Activated CD8-positive, alpha-beta memory T cell treated with anti-CD3 and anti-CD28 coated beads for 4 hours (primary cell): ENCODE measurements around the gene COPG2.

Experiments
- DNase-seq, 2 donors: peaks; one replicate each; pipeline ENCODE4 v3.0.0-alpha.2; 2020; ENCODE audit warnings: low read depth in 2 of 2

The COPG2 gene

DNA sequence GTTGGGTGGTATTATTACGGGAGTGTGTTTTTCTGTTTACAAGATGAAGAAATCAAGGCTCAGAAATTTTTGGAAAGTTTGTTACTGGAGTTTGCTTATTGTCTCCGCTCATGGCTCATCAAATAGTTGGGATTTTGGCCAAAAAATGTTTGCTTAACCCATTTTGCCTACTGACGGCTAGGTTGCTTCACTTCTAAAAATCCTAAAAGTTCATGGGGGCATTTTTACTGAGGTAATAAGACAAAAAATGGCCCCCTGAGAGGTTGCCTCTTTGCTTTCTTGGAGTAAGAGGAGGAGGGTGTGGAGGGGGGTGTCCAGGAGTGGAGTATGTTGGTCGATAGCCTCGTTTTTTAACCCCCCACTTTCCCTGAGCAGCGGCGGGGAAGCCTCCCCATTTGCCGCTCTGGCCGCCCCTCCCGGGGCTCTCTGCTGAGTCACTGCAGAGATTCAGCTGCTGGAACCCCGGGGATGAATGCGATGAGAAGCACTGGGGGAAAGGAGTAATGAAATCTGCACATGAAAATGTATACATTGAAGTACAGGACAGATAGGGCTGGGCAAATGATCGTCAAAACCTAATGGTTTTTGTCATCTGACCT, 175.2 kb downstream of the COPG2 start:
- DNase-seq = no peak

DNA sequence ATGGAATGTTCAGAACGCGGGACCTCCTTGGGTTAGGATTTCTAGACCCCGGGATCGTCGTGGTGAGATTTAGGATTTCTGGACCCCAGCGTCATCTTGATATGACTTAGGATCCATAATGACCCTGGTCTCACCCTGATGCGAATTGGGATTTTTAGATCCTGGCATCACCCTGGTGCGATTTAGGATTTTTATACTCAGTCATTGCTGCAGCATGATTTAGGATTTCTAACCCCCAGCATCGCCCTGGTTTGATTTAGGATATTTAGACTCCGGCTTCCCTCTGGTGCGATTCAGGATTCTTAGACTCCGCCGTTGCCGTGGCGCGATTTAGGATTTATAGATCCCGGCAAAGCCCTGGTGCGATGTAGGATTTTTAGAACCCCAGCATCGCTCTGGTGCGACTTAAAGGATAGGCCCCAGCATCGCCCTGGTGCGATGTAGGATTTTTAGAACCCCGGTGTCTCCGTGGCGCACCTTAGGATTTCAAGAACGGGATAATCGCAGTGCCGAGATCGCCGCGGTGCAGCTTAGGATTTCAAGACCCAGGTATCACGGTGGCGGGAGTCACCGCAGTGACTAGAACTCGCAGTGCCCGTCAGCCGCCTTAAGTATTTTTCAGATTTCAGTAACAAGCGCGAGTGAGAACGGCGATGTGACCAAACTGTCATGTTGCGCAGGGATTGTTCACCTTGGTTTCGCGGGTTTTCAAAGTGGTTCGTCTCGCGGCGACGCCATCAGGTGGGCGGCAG, 175.8 kb downstream of the COPG2 start:
- no peak for DNase-seq

DNA sequence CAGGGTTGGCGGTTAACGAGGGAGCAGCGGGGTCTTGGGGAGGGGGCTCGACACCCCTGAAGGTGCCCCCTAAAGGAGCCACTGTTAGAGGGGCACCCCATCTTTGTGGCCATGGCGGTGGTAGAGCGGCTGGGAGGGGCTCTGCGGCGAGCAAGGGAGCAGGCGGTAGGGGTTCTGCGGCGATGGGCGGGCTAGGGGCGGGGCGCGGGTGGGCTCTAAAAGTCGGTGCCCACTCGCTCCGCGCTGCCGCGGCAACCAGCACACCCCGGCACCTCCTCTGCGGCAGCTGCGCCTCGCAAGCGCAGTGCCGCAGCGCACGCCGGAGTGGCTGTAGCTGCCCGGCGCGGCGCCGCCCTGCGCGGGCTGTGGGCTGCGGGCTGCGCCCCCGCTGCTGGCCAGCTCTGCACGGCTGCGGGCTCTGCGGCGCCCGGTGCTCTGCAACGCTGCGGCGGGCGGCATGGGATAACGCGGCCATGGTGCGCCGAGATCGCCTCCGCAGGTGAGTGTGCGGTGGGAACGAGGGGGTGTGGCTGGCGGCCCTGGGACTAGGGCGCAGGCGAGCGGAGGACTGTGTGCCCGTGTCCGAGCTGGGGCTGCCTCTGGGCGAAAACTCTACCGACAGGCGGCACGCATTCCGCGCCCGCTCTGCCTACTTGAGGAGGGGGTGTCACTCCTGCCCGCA, 176.6 kb downstream of the COPG2 start, which contains the start of gene MEST:
MEST (plus strand) TSS at position 245 of the 682 bp plus-strand sequence; CDS start at position 474, 229 bp downstream.
- DNase-seq = no peak

DNA sequence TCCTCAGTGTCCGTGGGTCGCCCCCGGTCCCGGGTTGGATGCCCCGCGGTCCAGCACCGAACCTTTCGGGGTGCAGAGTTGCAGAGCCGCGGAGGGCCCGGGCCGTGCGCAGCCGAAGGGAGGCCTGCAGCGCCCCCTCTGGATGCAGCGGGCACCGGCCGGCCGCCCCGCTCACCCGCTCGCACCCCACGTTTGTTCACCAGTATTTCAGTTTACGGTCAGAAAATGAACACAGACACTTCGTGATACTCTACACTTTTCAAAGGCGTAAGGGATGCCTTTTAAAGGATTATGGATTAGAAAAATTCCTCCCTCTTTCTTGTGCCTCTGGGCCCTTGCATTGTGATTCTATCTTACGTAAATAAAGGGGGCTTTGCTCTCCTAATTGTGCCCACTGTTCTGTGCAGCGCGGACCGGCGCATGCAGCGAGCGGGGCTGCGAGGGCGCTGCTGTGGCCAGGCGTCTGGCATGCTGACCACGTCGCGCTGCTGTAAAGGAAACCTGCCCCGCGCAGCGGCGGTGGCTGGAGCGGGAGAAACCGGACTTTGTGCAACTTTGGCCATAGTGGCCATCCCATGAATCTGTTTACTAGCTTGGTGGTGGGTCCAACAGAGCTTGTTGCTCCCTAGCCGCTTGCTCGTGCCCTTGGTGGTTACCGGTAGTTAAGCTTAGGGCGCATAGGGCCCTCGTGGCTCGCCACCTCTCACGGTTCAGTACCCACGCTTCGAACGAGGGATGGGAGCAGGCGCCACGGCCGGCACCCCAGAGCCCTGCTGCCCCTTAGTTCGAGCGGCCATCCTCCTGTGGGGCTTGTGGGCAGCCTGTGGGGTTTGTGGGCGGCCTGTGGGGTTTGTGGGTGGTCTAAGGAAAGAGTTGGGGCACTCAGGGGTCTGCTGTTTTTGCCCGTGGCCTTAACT, 177.4 kb downstream of the COPG2 start:
- no peak for DNase-seq

DNA sequence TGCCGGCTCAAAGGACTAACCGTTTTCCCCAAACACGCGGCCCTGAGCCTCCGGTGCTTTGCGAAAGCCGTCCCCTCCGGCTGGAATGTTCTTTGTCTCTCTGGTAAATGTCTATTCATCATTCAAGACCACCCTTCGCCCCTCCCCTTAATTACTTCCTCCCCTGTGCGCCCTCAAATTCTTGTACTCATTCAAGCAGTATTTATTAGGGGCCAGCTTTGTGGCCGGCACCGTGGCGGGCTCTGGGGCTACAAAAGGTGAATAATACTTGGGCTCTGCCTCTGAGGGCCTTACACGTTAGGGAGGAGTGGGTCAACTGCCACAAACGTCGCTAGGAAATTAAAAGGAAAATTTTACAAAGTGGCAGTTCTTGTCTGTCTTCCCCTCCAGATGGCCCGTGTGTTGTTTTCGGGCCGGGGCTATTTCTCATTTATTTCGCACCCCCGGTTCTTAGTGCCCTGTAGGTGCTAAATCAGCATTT, 178.2 kb downstream of the COPG2 start:
- no peak for DNase-seq

DNA sequence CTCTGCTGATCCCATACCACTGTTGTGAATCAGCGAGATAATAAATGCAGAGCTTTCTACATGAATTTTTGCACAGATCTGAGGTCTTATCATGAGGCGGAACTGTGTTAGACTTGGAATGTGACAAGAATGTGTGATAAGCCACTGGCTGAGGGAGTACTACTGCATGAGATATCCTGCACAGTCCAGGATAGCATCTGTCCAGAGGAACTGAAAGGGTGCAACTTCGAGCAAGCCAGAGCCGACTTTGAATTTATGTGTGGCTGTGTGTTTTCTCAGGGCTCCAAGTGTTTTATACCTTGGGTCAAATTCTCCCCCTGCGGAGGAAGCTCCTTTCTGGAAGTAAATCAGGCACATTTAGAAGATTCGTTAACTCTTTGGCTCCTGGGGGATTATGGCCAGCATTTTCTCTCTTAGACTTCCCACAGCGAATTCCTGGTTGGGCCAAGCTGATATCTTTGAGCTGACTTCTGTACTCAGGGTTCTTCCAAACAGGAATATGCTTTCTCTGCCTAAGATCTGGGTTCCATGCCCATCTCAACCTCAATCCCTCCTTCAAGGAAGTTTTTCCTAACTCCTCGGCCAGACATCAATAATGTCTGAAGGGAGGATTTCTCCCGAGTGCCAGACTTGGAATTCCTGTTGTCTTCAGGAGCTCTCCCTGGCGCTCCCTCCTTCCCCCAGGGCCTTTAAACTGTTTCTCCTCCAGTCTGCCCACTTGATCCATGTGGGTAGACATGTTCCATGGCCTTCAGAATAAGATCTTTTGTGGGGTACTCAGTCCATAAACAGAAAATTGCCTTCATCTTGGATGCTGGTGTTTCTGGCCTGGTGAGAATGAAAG, 179.2 kb downstream of the COPG2 start:
- DNase-seq = no peak

DNA sequence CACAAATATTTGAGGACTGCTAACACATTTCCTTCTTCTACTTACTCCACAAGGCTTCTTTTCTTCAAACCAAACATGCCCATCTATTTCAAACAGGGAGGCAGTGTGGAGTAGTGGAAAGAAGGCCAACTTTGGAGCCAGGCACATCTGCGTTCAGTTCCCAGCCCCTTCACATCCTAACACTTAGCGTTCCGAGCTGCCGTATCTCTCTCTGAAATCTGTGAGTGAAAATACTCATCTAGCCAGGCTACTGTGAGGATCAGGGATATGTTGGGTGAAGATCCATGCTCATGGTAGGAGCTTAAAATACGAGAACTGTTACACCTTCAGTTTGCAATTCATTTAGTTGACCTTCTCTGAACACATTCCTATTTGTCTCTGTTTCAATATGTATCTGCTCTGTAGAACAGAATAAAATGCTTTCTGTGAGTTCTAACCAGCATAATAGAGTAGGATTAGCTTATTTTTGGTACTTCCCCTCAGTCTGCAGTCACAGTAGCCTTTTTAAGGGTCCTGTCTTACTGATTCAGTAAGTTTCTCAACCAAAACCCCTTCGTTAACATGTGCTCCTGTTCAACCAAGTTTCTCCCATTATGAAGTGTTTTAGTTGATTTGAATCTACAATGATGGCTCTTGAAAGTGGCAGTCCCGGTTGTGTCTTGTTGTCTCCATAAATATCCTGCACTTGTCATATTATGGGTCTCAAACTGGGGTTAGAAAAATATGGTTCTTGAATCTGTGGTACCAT, 180.0 kb downstream of the COPG2 start:
- no peak for DNase-seq

DNA sequence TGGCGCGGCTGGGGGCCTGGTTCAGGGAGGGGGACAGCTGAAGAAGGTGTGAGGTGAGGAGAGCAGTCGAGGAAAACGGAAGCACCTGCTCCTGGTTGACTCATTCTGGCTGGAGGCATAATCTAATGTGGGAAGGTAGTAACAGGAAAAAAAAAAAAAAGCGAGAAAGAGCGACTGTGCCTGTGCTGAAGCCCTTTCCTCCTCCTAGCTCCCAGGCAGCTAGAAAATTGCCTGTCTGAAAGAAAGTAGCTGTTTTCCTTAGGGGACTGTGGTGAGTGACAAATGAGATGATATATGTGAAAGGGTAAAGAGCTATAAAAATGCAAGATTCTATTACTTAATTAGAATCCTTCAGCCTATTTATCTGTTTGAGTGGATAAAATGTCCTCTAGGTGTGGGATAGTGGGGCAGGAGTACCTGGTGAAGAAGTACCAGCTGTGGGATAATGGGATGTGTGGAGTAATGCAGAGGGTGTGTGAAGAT, 181.6 kb downstream of the COPG2 start:
- DNase-seq = no peak

DNA sequence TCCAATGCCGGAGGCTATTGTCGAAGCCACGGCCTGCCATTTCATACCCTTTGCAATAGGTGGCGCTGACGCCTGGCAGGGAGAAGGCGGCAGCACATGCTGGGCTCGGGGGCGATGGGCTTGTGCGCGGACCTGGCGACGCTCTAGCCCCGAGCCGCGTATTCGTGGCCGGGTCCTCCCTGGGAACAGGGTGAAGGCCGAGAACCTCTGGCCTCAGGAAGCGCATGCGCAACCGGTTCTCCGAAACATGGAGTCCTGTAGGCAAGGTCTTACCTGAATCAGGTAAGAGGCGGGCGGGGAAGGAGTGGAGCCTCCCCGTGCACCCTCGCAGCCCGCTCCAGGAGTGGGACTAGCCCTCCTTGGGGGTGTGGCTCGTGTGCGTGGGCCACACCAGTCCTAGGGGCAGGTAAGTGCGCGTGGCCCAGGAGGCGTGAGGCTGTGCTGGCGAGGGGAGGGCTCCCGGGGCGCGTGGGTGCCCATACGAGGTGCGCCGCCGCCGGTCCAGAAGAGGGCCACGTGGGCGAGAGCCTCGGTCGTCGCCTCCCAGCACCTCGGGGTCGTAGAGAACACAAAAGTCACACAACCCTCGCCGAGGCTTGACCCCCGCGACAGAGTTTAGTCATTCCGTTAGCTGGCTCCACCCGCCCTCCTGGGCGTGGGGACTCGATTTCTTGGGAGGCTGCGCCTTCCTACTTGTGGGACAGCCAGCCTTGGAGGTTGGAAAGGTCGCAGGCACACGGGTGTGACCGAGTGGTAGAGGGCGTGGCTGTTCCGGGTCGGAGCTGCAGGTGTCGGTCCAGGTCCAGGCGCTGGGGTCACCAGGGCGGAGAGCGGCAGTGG, 182.2 kb downstream of the COPG2 start:
- peak; percentile 32 to 35 for DNase-seq

DNA sequence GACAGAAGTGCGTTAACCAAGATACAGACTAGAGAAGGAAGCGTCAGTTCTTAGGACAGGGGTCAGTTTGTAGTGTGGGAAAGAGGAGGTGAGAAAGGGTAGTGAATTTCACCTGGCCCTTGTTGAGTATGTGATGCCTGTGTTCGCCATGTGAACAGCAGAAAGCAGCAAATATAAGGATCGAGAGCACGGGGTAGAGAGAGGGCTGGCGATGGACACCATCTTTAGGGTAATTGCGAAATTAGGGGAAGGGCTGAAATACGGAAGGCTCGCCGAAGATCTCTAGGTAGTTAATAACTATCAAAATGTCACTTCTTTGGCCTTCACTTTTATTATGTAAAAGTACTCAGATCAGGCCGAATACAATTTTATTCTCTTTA, 182.8 kb downstream of the COPG2 start:
- DNase-seq = no peak

DNA sequence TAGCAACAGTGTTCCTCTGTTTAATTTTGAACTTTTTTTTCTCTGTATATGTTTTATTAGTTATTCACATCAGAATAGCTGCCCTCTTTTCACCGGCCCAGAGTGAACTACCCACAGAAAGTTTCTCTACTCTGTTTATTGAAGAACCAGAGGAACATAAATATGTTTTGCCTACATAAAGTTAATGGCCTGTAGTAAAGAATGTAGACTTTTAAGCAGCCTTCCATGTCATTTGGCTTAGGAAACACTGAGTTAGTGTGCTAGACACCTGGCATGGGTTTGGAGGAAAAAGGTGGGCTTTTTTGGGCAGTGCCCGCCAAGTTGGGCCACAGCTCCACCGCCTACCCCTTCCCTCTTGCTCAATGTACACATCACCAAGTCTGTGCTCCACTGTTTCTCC, 185.5 kb downstream of the COPG2 start:
- no peak for DNase-seq

DNA sequence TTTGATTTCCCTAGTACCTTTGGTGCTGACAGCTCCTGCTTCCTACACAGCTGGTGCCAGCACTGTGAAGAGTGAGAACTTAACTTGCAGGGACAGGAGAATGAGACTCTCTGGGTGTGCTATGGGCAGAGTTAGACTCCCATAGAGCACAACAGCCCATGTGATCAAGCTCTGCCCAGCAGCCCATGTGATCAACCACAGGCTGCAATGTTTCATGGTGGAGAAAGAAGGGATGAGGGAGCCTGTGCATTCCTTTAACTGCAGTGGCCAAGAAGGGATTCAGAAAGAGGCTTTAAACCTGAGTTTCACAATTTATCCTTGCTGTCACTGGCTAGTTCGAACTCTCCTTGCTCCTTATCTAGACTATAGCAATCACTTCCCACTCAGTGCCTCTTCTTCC, 186.7 kb downstream of the COPG2 start:
- DNase-seq = no peak

DNA sequence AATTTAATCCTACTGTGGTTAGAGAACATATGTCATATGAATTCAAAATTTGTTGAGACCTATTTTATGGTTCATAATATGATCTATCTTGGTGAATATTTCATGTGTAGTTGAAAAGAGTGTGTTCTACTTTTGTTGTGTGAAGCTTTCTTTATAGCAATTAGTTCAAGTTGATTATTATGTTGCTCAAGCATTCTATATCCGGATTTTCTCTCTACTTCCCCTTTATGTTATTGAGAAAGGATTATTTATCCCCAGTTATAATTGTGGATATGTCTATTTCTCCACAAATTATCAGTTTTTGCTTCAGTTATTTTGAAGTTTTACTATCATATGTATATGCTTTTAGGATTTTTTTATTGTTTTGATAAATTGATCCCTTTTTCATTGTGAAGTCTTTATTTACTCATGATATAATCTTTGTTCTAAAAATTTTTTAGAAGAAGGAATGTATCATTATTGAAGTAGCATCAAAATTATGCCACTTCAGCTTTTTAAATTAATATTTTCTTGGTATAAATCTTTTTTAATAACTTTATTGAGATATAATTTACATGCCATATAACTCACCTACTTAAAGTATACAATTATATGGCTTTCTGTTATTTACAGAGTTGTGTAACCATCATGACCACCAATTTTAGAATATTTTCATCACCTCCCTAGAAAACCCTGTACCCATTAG, 188.7 kb downstream of the COPG2 start:
- DNase-seq = no peak

DNA sequence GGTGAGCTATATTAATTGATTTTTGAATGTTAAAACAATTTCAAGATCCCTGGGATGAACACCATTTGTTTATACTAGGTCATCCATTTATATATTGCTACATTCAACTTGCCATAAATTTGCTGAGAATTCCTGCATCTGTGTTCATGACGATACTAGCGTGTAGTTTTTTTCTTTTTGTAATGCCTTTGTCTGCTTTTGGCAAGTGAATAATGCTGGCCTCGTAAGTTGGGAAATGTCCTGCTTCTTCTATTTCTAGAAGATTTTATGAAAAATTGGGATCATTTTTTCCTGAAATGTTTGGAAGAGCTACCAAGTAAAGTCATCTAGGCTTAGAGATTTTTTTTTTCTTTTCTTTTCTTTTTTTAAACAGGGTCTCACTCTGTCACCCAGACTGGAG, 189.6 kb downstream of the COPG2 start:
- no peak for DNase-seq

DNA sequence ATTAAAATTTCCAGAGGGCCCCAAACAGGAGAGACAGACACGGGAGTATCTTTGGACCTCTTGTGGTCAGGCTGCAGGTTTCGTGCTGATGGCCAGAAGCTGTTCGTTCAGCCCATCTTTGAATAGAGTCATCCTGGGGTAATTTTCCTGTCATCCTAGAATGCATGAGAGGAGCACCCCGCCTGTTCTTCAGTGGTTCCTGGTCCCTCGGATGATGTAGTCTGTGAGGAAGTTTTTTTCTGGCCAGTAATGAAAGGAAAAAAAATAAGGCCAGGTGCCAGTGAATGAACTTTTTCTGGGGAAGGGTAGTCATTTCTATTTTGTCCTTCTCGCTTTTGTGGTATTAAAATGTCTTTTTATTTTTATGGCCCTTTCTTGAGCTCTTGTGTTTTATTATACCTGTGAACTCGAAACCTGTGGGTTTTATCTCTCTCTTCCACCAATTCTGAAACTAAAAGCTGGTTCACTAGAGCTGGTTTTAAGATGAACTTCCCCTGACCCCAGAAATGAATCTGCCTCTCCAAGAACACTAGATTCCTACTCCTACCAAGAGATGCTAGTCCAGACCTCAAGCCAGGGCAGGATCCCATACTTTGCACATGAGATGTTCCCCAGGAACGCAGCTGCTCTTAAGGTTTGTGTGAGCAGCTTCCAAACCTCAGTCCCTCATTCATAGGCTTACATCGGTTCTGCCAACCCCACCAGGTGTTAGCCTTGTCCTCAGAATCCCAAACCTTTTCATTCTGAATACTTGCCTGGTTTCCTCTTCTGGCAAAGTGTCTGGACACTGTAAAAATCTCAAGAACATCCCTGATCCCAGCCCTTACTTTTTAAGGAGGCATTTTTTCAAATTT, 192.0 kb downstream of the COPG2 start:
- no peak for DNase-seq

DNA sequence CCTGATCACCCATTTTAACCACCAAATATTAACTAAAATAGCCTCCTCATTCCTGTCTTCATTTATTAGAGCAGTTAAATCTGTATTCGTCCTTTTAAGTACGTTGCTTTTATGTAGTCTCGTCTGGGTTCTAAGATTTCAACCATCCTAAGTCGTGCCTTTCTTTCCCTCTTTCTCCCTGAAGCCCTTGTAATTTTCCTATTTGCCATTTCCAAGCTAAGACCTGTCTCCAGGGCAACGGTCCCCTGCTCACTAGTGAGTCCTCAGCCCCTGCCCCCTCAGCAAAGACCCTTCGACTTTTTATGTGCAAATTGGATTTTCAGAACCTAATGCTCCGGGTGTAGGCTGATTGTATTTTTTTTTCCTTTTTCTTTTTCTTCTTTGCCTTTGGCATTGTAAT, 192.8 kb downstream of the COPG2 start:
- no peak for DNase-seq

DNA sequence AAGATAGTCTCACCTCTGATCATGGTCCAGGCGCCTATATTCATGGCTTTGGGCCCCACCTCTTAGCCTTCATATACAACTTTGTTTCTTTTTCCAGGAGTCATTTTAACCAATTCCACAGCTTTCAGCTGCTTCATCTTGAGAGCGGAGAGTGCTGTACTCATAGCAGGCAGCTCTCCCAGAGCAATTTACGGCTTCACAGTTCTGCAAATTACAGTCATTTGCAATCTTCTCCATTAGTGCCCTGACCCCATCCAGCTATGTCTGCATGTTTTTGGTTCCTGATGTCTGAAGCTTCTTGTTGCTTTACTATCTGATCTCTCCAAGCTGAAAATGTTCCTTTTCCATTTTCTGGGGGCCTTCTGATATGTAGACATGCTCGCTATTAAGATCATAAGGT, 194.7 kb downstream of the COPG2 start:
- DNase-seq = no peak

DNA sequence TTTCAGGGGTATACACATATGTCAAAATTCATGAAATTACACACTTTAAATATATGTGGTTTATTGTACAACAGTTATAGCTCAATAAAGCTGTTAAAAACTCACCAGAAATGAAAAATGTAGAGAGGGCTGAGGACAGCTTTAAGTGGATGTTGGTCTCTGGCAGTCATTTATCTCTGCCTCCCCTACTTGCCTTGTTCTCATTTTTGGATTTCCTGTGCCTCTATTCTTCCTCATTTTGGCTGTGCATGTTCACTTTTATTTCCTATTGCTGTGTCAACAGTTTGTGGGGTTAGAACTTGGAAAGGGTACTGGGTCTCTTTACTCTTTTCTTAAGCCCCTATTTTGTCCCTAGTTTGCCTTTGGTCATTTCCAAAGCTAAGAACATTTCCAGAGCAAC, 195.3 kb downstream of the COPG2 start:
- DNase-seq = no peak
